GM19463 (cell line): ENCODE measurements around the gene SEPTIN11.
"Not testable (repeated sequence)": the region's sequence is repeated elsewhere in the genome, so short reads cannot be mapped to it uniquely, and the experiment has no call there.

ENCODE experiments used
- ATAC-seq: cut with Tn5 transposase; IDR thresholded peaks from one replicate; pipeline ENCODE4 v1.9.1; 2021; ENCODE audit warnings: mild to moderate bottlenecking, moderate library complexity; ENCODE audit not compliant: unreplicated experiment

SEPTIN11 gene

GRCh38 chr4:76951672-76952010 lies 2.1 kb downstream of the SEPTIN11 start:
- ATAC-seq: no peak

GRCh38 chr4:76952071-76952470 lies 2.5 kb downstream of the SEPTIN11 start:
- ATAC-seq: no peak

DNA sequence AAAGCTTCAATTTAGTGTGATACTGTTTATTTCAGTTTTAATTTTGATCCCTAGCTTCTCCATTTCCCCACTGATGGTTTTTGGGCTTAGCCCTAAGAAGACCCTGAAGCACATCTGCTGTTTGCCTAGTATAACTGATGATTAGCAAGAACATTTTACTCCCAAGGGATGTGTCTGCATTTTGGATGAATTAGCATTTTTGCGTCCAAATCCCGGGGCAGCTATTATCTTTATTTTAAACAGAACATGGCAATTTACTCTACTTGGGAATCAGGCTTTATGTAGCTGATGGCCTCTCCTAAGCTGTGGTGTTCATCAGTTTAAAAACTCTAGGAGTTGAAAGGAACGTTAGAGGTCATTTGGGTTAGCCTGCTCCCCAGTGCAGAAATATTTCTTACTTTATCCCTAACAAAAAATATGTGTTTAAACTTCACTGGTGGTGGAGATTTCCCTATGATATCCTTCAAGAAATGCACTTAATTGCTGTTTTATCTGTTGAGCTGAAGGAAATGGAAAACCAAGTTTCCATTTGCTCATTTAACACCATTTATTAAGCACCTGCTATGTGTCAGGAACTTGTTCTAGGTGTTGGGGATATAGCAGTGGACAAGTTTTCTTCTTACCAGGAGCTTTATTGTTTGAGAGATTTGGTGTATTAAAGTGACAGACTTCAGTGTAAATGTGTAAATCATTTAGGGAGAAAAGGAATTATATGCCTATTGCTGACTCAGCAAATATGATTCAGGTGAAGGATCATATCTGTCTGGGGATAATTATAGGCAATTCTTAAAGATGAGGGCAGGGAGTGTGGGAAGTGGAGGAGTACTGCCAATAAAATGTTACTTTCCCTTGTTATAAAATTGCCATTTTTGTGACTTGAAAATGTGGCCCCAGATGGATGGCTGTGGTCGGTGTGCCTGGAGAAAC lies 3.4 kb downstream of the SEPTIN11 start:
- ATAC-seq: no peak

GRCh38 chr4:76953956-76954355 lies 4.4 kb downstream of the SEPTIN11 start:
- no peak for ATAC-seq

- no peak for ATAC-seq
These were observed 4.9 kb downstream of the SEPTIN11 start for GRCh38 chr4:76954489-76954888.

DNA sequence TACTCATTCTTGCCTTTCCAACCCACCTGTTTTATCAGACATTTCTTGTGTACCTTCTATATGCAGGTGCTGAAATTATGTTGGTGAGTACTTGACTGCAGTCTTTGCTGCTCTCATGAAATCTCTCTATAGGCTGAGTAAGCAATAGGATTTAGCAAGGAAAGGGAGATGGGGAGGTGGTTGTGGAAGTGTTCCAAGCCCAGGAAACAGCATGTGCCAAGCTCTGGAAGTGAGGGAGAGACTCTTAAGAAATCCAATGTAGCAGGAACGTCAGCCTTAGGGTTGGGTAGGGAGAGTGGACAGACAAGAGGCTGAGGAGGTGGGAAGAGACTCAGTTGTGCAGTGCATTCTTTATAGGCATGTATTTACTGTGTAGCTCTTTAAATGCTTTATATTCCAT lies 5.6 kb downstream of the SEPTIN11 start:
- ATAC-seq: no peak

GRCh38 chr4:76957004-76957738 lies 7.6 kb downstream of the SEPTIN11 start:
- peak; percentile 43 for ATAC-seq

DNA sequence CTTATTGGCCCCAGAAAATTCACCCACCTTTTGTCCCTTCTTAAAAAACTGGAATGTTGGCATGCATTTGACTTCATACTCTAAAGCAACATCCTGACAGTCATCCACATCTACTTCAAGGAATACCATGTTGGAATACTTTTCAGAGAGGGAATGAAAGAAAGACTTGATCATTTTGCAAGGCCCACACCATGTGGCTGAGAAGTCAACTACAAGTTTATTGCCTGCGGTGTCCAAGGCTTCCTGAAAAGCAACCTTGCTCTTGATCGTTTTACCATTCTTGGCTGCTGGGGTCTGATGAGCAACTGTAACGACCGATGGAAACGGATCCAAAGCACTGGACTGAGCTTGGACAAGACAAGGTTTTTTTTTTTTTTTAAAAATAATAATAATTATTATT lies 9.3 kb downstream of the SEPTIN11 start:
- no peak for ATAC-seq

GRCh38 chr4:76960014-76960413 lies 10.5 kb downstream of the SEPTIN11 start:
- peak; percentile 81 for ATAC-seq

DNA sequence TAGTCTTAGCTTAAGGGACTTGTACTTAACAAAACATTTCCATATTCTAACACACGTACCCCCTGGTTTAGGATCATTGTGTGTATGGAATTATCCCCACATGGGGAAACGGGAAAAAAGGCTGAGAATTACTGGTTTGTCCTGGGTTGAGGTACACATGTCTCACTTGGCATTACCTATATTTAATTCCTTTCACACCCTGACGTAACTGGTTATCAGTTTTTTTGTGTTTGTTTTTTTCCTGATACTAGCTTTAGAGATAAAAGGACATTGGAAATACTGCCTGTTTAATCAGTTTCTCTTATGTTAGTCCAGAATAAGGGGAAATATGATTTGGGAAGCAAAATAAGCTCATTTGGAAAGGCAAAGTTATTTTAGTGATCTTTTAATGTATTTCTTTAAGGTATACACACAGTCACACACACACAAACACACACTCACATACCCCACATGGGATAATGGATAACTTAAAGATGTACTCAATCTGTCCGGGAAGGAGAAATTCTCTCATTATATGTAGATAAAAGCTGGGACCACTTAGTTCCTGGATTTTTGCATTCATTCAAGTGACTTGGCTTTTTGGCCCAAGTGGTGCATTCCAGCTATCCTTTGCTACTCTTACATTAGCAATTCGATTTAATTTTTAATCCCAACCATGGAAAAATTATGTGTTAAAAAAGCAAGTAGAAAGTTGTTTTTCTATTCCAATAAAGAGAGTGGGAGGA lies 13.0 kb downstream of the SEPTIN11 start:
- no peak for ATAC-seq

GRCh38 chr4:76963131-76963750 lies 13.7 kb downstream of the SEPTIN11 start:
- ATAC-seq: no peak

GRCh38 chr4:76963927-76964326 lies 14.4 kb downstream of the SEPTIN11 start:
- ATAC-seq: not testable (repeated sequence)

DNA sequence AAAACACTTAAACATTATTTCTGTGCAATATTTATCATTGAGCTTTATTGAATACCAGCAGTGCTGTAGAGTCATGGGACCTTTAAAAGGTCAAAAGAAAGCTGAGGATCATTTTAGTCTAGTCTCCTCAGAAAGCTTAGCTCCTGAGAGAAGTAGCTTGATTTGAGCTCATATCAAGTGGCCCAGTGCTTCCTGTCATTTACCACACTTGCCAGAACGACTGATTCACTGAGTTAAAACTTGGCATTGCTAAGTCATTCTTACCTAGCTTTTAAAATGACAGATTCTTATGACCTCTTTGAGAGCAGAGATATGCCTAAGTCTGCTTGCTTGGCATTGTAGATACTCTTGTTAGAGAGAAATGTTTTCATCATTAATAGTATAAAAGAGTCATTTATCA lies 15.2 kb downstream of the SEPTIN11 start:
- no peak for ATAC-seq

GRCh38 chr4:76965866-76966579 lies 16.5 kb downstream of the SEPTIN11 start:
- no peak for ATAC-seq

GRCh38 chr4:76968937-76969336 lies 19.4 kb downstream of the SEPTIN11 start:
- no peak for ATAC-seq

DNA sequence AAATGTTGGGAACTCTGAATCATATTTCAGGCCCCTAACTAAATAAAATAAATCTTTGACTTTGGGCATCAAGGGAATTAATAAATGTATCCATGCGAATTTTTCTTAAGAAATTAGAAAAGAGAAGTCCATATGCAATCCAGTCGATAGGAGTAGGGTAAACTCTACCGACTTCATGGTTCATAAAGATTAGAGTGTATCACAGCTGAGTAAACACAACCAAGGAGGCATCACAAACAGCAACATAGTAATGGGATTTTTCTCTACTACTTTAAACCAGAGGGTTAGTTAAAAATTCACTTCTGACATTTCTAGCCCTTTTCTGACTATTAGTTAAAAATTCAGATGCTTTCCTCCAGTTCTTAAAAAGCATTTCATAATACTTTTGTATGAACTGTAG lies 19.9 kb downstream of the SEPTIN11 start:
- ATAC-seq: no peak

DNA sequence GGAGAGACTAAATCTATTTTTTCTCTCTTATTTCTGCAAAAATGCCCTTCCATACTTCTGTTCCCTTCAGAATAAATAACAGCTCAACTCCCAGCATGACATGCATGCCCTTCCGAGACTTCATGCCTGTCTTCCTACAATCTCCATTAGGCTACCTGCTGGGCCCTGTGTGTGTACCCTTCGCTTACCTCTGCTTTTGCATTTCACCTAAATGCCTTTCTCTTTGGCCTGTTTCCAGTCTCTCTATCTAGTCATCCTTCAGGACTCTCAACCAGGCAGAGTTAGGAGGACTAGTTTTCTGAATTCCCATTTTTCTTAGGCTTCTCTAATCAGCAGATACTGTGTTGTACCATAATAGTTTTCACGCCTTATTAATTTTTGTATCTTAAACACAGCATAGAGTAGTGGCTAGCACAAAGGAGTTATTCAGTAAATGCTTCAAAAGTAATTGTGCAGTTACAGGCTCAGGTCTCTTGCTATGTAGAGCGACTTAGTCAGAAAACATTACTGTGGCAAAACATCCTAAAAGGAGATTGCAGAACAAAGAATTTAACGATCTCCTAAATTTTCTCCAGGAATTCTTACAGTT lies 20.5 kb downstream of the SEPTIN11 start:
- no peak for ATAC-seq

DNA sequence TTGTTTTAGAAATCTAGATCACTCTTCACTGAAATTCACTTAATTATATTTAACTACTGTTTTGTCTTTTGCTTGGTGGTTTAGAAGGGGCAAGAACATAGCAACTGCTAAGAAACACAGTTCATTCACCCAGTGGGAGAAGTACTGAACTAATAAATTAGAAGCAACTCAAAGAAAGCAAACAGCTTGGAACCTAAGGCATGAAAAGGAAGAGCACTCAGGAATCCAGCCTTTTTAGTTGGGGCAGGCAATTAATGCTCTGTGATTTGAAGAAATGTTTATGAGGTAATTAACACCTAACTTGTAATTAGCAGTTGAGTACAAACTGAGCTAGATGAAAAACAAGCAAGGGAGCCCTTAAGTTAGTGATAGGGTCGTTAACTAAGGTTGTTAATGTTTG lies 22.8 kb downstream of the SEPTIN11 start:
- no peak for ATAC-seq

GRCh38 chr4:76974150-76974549 lies 24.6 kb downstream of the SEPTIN11 start:
- ATAC-seq: no peak

GRCh38 chr4:76977113-76977512 lies 27.6 kb downstream of the SEPTIN11 start:
- ATAC-seq: no peak
